ENCODE measurements around the gene EBF3.

GRCh38 chr10:129921065-129921670 lies 42.9 kb downstream of the EBF3 start:
- TF ChIP-seq POLR2A (IDR thresholded peaks at IDR 0.05) = no peak
- TF ChIP-seq, protein P1, sequence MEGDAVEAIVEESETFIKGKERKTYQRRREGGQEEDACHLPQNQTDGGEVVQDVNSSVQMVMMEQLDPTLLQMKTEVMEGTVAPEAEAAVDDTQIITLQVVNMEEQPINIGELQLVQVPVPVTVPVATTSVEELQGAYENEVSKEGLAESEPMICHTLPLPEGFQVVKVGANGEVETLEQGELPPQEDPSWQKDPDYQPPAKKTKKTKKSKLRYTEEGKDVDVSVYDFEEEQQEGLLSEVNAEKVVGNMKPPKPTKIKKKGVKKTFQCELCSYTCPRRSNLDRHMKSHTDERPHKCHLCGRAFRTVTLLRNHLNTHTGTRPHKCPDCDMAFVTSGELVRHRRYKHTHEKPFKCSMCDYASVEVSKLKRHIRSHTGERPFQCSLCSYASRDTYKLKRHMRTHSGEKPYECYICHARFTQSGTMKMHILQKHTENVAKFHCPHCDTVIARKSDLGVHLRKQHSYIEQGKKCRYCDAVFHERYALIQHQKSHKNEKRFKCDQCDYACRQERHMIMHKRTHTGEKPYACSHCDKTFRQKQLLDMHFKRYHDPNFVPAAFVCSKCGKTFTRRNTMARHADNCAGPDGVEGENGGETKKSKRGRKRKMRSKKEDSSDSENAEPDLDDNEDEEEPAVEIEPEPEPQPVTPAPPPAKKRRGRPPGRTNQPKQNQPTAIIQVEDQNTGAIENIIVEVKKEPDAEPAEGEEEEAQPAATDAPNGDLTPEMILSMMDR (IDR thresholded peaks at IDR 0.05) = no peak
